Esophagus muscularis mucosa (tissue), 4 donors: ENCODE measurements around the gene HADH.

ENCODE experiments used
- EP300 ChIP-seq: sonication (generic); formaldehyde crosslinking; IDR thresholded peaks from one replicate; pipeline ENCODE4 v1.6.1; 2017; ENCODE audit warnings: antibody characterized with exemption
- POLR2AphosphoS5 ChIP-seq, 2 donors: sonication (generic); formaldehyde crosslinking; IDR thresholded peaks; one replicate each; pipeline ENCODE4 v1.6.1; 2017; ENCODE audit warnings: antibody characterized with exemption in 2 of 2
- TF ChIP-seq, protein P1 (sequence below), 3 experiments: fragments of 200-600 bp in 2 of 3; fragments of 450-650 bp in 1 of 3; sonication (generic) in 2 of 3; IDR thresholded peaks; one replicate each; pipeline ENCODE4 v1.5.1; 2017 to 2019; ENCODE audit warnings: antibody characterized with exemption in 3 of 3, mild to moderate bottlenecking in 2 of 3, moderate library complexity in 1 of 3

DNA sequence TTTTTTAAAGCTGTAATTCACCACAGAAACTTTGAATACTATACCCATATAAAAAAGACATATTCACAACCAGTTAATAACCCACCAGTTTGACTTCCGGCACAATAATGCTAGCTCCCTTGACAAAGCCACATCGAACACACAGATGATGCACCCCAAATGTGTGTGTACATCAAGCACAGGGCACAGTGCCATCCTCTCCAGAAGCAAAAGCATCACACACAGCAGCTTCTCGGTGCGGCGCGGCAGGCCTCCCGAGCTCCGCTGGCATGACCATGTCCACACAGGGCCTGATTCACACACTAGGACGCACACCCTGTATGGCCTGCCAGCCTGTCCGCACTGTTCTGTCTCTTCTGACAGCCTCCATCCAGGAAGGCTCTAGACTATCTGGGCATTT, 91.1 kb downstream of the HADH start:
- TF ChIP-seq, protein P1, sequence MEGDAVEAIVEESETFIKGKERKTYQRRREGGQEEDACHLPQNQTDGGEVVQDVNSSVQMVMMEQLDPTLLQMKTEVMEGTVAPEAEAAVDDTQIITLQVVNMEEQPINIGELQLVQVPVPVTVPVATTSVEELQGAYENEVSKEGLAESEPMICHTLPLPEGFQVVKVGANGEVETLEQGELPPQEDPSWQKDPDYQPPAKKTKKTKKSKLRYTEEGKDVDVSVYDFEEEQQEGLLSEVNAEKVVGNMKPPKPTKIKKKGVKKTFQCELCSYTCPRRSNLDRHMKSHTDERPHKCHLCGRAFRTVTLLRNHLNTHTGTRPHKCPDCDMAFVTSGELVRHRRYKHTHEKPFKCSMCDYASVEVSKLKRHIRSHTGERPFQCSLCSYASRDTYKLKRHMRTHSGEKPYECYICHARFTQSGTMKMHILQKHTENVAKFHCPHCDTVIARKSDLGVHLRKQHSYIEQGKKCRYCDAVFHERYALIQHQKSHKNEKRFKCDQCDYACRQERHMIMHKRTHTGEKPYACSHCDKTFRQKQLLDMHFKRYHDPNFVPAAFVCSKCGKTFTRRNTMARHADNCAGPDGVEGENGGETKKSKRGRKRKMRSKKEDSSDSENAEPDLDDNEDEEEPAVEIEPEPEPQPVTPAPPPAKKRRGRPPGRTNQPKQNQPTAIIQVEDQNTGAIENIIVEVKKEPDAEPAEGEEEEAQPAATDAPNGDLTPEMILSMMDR (IDR thresholded peaks at IDR 0.05): no peak
- TF ChIP-seq EP300: no peak
- no peak for TF ChIP-seq POLR2AphosphoS5 (IDR thresholded peaks at IDR 0.05)
